ENCODE measurements around the gene CNTNAP5.

CNTNAP5 gene

GRCh38 chr2:124209441-124209840 lies 184.4 kb downstream of the CNTNAP5 start:
- DNase-seq (ENCODE audit: low spot score in 2 of 2), result no peak
- H3K4me3 ChIP-seq, result no peak overlapping the region
- H3K36me3 ChIP-seq (replicated peaks), result no peaks in the 10 kb centered on the region
- in situ Hi-C loops (cut with MboI; ENCODE audit: low sequenced_read_pairs), result no loop called here
- no peaks in the 10 kb centered on the region for H3K4me1 ChIP-seq
- H3K9me3 ChIP-seq, result no peaks in the 10 kb centered on the region
- H3K27me3 ChIP-seq (ENCODE audit: low read depth), result no peaks in the 10 kb centered on the region

GRCh38 chr2:124211461-124211860 lies 186.4 kb downstream of the CNTNAP5 start:
- Histone ChIP-seq H3K27me3 (ENCODE audit: low read depth) (no peaks in the 10 kb centered on the region), H3K4me1 (no peaks in the 10 kb centered on the region), H3K36me3 (replicated peaks) (no peaks in the 10 kb centered on the region), H3K4me3 (no peak overlapping the region), H3K9me3 (no peaks in the 10 kb centered on the region)
- DNase-seq (ENCODE audit: low spot score in 2 of 2), result no peak
- in situ Hi-C loops (cut with MboI; ENCODE audit: low sequenced_read_pairs), result no loop called here

GRCh38 chr2:124213977-124214587 lies 189.0 kb downstream of the CNTNAP5 start:
- Histone ChIP-seq H3K9me3 (no peaks in the 10 kb centered on the region), H3K4me1 (no peaks in the 10 kb centered on the region), H3K36me3 (replicated peaks) (no peaks in the 10 kb centered on the region), H3K4me3 (no peak overlapping the region), H3K27me3 (ENCODE audit: low read depth) (no peaks in the 10 kb centered on the region)
- DNase-seq (ENCODE audit: low spot score in 2 of 2), result no peak
- in situ Hi-C loops (cut with MboI; ENCODE audit: low sequenced_read_pairs), result no loop called here

- H3K36me3 ChIP-seq (replicated peaks), result no peaks in the 10 kb centered on the region
Observed at GRCh38 chr2:124246170-124246569, 221.1 kb downstream of the CNTNAP5 start.

GRCh38 chr2:124248386-124248785 lies 223.3 kb downstream of the CNTNAP5 start:
- no peak overlapping the region for H3K4me3 ChIP-seq
- DNase-seq (ENCODE audit: low spot score in 2 of 2), result no peak
- H3K9me3 ChIP-seq, result no peaks in the 10 kb centered on the region
- no peaks in the 10 kb centered on the region for H3K27me3 ChIP-seq (ENCODE audit: low read depth)
- no peaks in the 10 kb centered on the region for H3K4me1 ChIP-seq
- in situ Hi-C loops (cut with MboI; ENCODE audit: low sequenced_read_pairs), result no loop called here
- H3K36me3 ChIP-seq (replicated peaks), result no peaks in the 10 kb centered on the region

More at GRCh38 chr2:124246170-124246569, 221.1 kb downstream of the CNTNAP5 start:
- H3K9me3 ChIP-seq, result no peaks in the 10 kb centered on the region
- H3K4me1 ChIP-seq, result no peaks in the 10 kb centered on the region
- H3K27me3 ChIP-seq (ENCODE audit: low read depth), result no peaks in the 10 kb centered on the region
- H3K4me3 ChIP-seq, result no peak overlapping the region
- in situ Hi-C loops (cut with MboI; ENCODE audit: low sequenced_read_pairs), result no loop called here
- no peak for DNase-seq (ENCODE audit: low spot score in 2 of 2)

GRCh38 chr2:124250433-124250832 lies 225.3 kb downstream of the CNTNAP5 start:
- DNase-seq (ENCODE audit: low spot score in 2 of 2), result no peak
- H3K4me3 ChIP-seq, result no peak overlapping the region
- no peaks in the 10 kb centered on the region for H3K27me3 ChIP-seq (ENCODE audit: low read depth)
- no peaks in the 10 kb centered on the region for H3K4me1 ChIP-seq
- H3K9me3 ChIP-seq, result no peaks in the 10 kb centered on the region
- no peaks in the 10 kb centered on the region for H3K36me3 ChIP-seq (replicated peaks)
- in situ Hi-C loops (cut with MboI; ENCODE audit: low sequenced_read_pairs), result no loop called here

DNA sequence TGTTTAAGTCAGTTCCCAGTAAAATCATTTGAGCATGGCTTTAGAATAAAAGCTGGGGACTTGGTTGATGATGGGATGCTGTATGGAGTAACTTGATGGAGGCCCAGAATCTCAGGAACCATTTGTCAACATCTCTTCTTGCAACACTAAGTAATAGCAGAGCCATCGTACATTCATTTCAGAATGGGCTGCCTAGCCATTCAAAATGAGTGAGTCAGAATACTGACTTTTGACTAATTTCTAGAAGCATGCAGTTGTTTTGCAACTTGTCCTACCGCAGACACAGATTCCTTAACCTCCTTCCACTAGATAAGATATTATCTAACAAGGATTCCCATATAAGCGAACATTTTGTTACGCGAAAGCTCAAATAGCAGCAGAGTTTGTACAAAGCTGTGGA lies 229.5 kb downstream of the CNTNAP5 start:
- in situ Hi-C loops (cut with MboI; ENCODE audit: low sequenced_read_pairs), result no loop called here
- no peaks in the 10 kb centered on the region for H3K27me3 ChIP-seq (ENCODE audit: low read depth)
- H3K4me1 ChIP-seq, result no peaks in the 10 kb centered on the region
- no peaks in the 10 kb centered on the region for H3K9me3 ChIP-seq
- no peak overlapping the region for H3K4me3 ChIP-seq
- DNase-seq (ENCODE audit: low spot score in 2 of 2), result no peak
- H3K36me3 ChIP-seq (replicated peaks), result no peaks in the 10 kb centered on the region

DNA sequence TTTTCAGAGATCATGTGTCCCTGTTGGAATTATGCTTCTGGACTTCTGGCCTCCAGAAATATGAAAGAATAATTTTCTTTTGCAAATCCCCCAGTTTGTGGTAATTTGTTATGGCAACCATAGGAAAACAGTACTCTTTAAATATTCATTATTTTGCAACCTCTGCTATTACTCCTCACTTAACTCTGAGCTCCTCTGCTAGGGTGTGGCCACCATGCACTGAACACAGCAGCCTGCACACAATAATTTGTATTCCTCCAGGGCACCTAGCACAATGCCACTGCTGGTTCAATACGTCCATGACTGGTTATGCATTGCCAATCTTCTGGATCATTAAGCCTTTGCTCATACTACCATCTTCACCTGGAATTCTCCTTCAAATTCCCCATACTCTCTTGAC lies 232.0 kb downstream of the CNTNAP5 start:
- H3K36me3 ChIP-seq (replicated peaks), result no peaks in the 10 kb centered on the region
- DNase-seq (ENCODE audit: low spot score in 2 of 2), result no peak
- H3K4me1 ChIP-seq, result no peaks in the 10 kb centered on the region
- H3K4me3 ChIP-seq, result no peak overlapping the region
- H3K9me3 ChIP-seq, result no peaks in the 10 kb centered on the region
- H3K27me3 ChIP-seq (ENCODE audit: low read depth), result no peaks in the 10 kb centered on the region
- in situ Hi-C loops (cut with MboI; ENCODE audit: low sequenced_read_pairs), result no loop called here

DNA sequence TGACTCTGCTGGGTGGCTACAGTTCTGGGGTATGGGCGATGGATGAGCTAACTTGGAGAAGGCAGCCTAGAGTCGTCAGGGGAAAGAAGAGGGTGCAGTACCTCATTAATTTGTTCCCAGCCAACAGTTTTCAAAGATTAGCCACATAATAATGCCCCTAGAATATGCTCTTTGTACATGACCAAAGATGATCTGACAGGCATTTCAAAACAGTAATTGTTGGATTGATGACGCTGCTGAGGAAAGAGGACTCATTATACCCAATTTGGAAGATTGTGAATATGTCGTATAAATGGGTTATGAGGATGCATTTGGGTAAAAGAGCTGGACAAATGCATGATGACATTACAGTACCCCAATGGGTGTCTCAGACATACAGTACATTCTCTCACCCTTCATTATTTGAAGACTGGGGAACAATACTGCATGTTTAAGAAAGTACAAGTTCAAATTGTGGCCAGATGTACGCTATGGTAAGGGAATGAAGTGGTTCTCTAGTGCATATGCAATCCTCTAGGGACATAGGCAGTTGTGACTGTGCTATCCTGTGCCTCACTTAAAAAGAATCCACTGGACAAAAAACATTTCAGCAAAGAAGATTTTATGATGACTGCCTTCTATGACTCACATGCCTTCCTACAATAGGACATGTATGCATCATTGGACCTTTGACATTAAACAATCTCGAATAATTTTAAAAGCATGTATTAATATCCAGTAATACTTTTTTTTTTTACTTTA lies 233.2 kb downstream of the CNTNAP5 start:
- Histone ChIP-seq H3K4me3 (no peak overlapping the region), H3K27me3 (ENCODE audit: low read depth) (no peaks in the 10 kb centered on the region), H3K4me1 (no peaks in the 10 kb centered on the region), H3K36me3 (replicated peaks) (no peaks in the 10 kb centered on the region), H3K9me3 (no peaks in the 10 kb centered on the region)
- DNase-seq (ENCODE audit: low spot score in 2 of 2), result no peak
- in situ Hi-C loops (cut with MboI; ENCODE audit: low sequenced_read_pairs), result no loop called here

DNA sequence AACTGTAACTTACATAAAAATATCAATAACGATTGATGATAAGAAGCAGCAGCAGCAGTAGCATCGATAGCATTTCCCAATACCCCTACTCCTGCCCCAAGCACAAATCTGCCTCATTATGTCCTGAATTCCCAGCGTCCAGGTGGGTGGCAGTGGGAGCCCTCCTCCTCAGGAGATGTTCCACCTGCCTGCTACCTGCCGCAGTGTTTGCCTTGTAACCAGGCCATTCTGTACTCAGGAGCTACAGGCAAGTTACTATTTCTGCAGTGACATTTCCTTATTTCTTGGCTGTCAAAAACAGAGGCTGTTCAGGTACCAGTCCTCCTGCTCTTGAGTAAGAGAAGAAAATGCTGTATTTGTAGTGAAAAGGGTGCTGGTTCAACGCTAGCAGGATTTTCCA lies 236.4 kb downstream of the CNTNAP5 start:
- H3K9me3 ChIP-seq, result no peaks in the 10 kb centered on the region
- H3K4me1 ChIP-seq, result no peaks in the 10 kb centered on the region
- no peak for DNase-seq (ENCODE audit: low spot score in 2 of 2)
- in situ Hi-C loops (cut with MboI; ENCODE audit: low sequenced_read_pairs), result no loop called here
- H3K4me3 ChIP-seq, result no peak overlapping the region
- H3K36me3 ChIP-seq (replicated peaks), result no peaks in the 10 kb centered on the region
- H3K27me3 ChIP-seq (ENCODE audit: low read depth), result no peaks in the 10 kb centered on the region

- in situ Hi-C loops (cut with MboI; ENCODE audit: low sequenced_read_pairs), result no loop called here
- H3K36me3 ChIP-seq (replicated peaks), result no peaks in the 10 kb centered on the region
- DNase-seq (ENCODE audit: low spot score in 2 of 2), result no peak
- no peaks in the 10 kb centered on the region for H3K27me3 ChIP-seq (ENCODE audit: low read depth)
- no peaks in the 10 kb centered on the region for H3K9me3 ChIP-seq
- no peak overlapping the region for H3K4me3 ChIP-seq
- no peaks in the 10 kb centered on the region for H3K4me1 ChIP-seq
Observed at GRCh38 chr2:124264551-124265091, 239.5 kb downstream of the CNTNAP5 start.

- no peak overlapping the region for H3K4me3 ChIP-seq
- H3K27me3 ChIP-seq (ENCODE audit: low read depth), result no peaks in the 10 kb centered on the region
- no peaks in the 10 kb centered on the region for H3K4me1 ChIP-seq
- in situ Hi-C loops (cut with MboI; ENCODE audit: low sequenced_read_pairs), result no loop called here
- H3K36me3 ChIP-seq (replicated peaks), result no peaks in the 10 kb centered on the region
- DNase-seq (ENCODE audit: low spot score in 2 of 2), result no peak
- no peaks in the 10 kb centered on the region for H3K9me3 ChIP-seq
Observed at GRCh38 chr2:124267794-124268193, 242.7 kb downstream of the CNTNAP5 start.

GRCh38 chr2:124269348-124269747 lies 244.3 kb downstream of the CNTNAP5 start:
- H3K4me1 ChIP-seq, result no peaks in the 10 kb centered on the region
- H3K27me3 ChIP-seq (ENCODE audit: low read depth), result no peaks in the 10 kb centered on the region
- no peak overlapping the region for H3K4me3 ChIP-seq
- DNase-seq (ENCODE audit: low spot score in 2 of 2), result no peak
- H3K9me3 ChIP-seq, result no peaks in the 10 kb centered on the region
- H3K36me3 ChIP-seq (replicated peaks), result no peaks in the 10 kb centered on the region
- in situ Hi-C loops (cut with MboI; ENCODE audit: low sequenced_read_pairs), result no loop called here

DNA sequence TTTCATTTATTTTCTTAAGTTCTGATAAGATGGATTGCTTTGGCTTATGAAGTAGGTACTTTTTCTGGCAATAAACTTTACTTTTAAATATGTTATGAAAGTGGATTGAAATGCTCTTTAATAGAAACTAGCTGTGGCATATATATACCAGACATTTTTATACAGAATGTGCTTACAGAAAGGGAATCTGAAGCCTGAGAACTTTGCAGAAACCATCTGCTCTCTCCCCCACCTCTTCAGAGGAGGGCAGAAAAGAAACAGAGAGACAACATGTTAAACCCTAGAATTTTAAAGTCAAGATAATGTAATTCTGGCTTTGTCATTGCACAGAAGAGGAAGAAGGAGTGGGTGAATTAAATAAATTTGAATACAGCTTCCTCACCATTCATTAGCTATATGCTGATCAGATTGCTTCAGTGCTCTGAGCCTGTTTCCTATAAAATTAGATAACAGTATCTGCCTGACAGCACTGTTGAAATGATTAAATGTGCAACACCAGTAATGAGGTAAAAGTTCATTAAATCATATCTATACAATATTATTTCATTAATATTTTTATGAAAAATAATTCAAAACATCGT lies 247.3 kb downstream of the CNTNAP5 start:
- H3K36me3 ChIP-seq (replicated peaks), result no peaks in the 10 kb centered on the region
- no peaks in the 10 kb centered on the region for H3K9me3 ChIP-seq
- no peaks in the 10 kb centered on the region for H3K27me3 ChIP-seq (ENCODE audit: low read depth)
- no peak for DNase-seq (ENCODE audit: low spot score in 2 of 2)
- no peak overlapping the region for H3K4me3 ChIP-seq
- H3K4me1 ChIP-seq, result no peaks in the 10 kb centered on the region
- in situ Hi-C loops (cut with MboI; ENCODE audit: low sequenced_read_pairs), result no loop called here
